Measurements from ENCODE around the gene MAGT1. TPM values are rescaled to one million over a fixed set of nuclear protein-coding genes. Genes with fewer than 3 reads are reported as not detected.

The MAGT1 gene
- total and polyA plus RNA-seq, 3 donors from 2014 or later, result 25.0 to 31.2 (median 29.1) TPM

GRCh38 chrX:77785486-77786364, 109.5 kb downstream of the MAGT1 start, which contains the start of gene ATRX:
Gene ATRX (minus strand): TSS chrX:77786216. CDS start chrX:77786001, 215 bp downstream.
- Histone ChIP-seq H3K4me1 (no peaks in the 10 kb centered on the region), H3K4me3 (peak within 1 kb of the TSS; percentile 61 to 74), H3K36me3 (ENCODE audit: low read depth, missing control alignments) (no peaks in the 10 kb centered on the region), H3K9me3 (no peaks in the 10 kb centered on the region), H3K27me3 (no peaks in the 10 kb centered on the region), H3K27ac (peak within 1 kb of the TSS; percentile 93)
- WGBS, 2 donors, result 0% methylated on average over 15 to 46 of the region's 61 CpGs
- DNase-seq, result peak; percentile 84
- no peak for TF ChIP-seq POLR2A (IDR thresholded peaks at IDR 0.05)
- TF ChIP-seq, protein P1, sequence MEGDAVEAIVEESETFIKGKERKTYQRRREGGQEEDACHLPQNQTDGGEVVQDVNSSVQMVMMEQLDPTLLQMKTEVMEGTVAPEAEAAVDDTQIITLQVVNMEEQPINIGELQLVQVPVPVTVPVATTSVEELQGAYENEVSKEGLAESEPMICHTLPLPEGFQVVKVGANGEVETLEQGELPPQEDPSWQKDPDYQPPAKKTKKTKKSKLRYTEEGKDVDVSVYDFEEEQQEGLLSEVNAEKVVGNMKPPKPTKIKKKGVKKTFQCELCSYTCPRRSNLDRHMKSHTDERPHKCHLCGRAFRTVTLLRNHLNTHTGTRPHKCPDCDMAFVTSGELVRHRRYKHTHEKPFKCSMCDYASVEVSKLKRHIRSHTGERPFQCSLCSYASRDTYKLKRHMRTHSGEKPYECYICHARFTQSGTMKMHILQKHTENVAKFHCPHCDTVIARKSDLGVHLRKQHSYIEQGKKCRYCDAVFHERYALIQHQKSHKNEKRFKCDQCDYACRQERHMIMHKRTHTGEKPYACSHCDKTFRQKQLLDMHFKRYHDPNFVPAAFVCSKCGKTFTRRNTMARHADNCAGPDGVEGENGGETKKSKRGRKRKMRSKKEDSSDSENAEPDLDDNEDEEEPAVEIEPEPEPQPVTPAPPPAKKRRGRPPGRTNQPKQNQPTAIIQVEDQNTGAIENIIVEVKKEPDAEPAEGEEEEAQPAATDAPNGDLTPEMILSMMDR (IDR thresholded peaks at IDR 0.05), result no peak
- intact Hi-C loops (cut with DNase I; ENCODE audit: low total_unique reads), result no loop called here

- DNase-seq, result no peak
- Histone ChIP-seq H3K4me3 (no peak overlapping the region), H3K9me3 (no peaks in the 10 kb centered on the region), H3K4me1 (no peaks in the 10 kb centered on the region), H3K27ac (no peak overlapping the region), H3K36me3 (ENCODE audit: low read depth, missing control alignments) (no peaks in the 10 kb centered on the region), H3K27me3 (no peaks in the 10 kb centered on the region)
- intact Hi-C loops (cut with DNase I; ENCODE audit: low total_unique reads), result no loop called here
- 53 to 54% methylated on average over 3 of the region's 3 CpGs for WGBS, 2 donors
- TF ChIP-seq, protein P1 (IDR thresholded peaks at IDR 0.05), result no peak
- no peak for TF ChIP-seq POLR2A (IDR thresholded peaks at IDR 0.05)
These were observed 115.5 kb downstream of the MAGT1 start for GRCh38 chrX:77779695-77780094.

- 36 to 63% methylated on average over 2 of the region's 2 CpGs for WGBS, 2 donors
- no peak for DNase-seq
- Histone ChIP-seq H3K9me3 (no peaks in the 10 kb centered on the region), H3K27me3 (no peaks in the 10 kb centered on the region), H3K4me3 (no peak overlapping the region), H3K36me3 (ENCODE audit: low read depth, missing control alignments) (no peaks in the 10 kb centered on the region), H3K27ac (no peak overlapping the region), H3K4me1 (no peaks in the 10 kb centered on the region)
- TF ChIP-seq POLR2A (IDR thresholded peaks at IDR 0.05), result no peak
- TF ChIP-seq, protein P1 (IDR thresholded peaks at IDR 0.05), result no peak
- intact Hi-C loops (cut with DNase I; ENCODE audit: low total_unique reads), result no loop called here
These were observed 118.6 kb downstream of the MAGT1 start for GRCh38 chrX:77776659-77777058.

Small RNA genes within 50 kb of the gene (small RNA-seq; reads per million reads assigned to genes)
- gene RN7SL460P (0 reads per million in 2 donors), gene RNU6-854P (0 reads per million in 2 donors)

Other genes starting within 250 kb of the MAGT1 start
- 100 to 1,000 TPM in 1 of 2 donors, 10 to 100 TPM in 1; 84.4 to 104 TPM for gene ATRX, start 109.2 kb downstream of the MAGT1 start, total RNA-seq
- gene ATRX, start 109.2 kb downstream of the MAGT1 start, polyA plus RNA-seq (ENCODE audit: insufficient read depth, low read depth, low replicate concordance), result 4.1 TPM
- gene COX7B, start 4.0 kb upstream of the MAGT1 start, total RNA-seq, result 100 to 1,000 TPM; 124 to 131 TPM
- gene COX7B, start 4.0 kb upstream of the MAGT1 start, polyA plus RNA-seq (ENCODE audit: insufficient read depth, low read depth, low replicate concordance), result 142 TPM
- gene ATP7A, start 15.3 kb upstream of the MAGT1 start, total RNA-seq, result 1 to 10 TPM; 8.1 to 8.9 TPM
- gene ATP7A, start 15.3 kb upstream of the MAGT1 start, polyA plus RNA-seq (ENCODE audit: insufficient read depth, low read depth, low replicate concordance), result 2.9 TPM
- gene PGAM4, start 74.2 kb upstream of the MAGT1 start, total RNA-seq, result under 1 TPM in 1 of 2 donors, not detected in 1; 0.87 TPM
- gene PGAM4, start 74.2 kb upstream of the MAGT1 start, polyA plus RNA-seq (ENCODE audit: insufficient read depth, low read depth, low replicate concordance), result not detected
- gene PGK1, start 208.8 kb upstream of the MAGT1 start, total RNA-seq, result 10 to 100 TPM; 69.1 to 100.0 TPM
- 109 TPM for gene PGK1, start 208.8 kb upstream of the MAGT1 start, polyA plus RNA-seq (ENCODE audit: insufficient read depth, low read depth, low replicate concordance)
- gene TAF9B, start 244.2 kb upstream of the MAGT1 start, total RNA-seq, result 10 to 100 TPM; 17.9 to 21.3 TPM
- 15.4 TPM for gene TAF9B, start 244.2 kb upstream of the MAGT1 start, polyA plus RNA-seq (ENCODE audit: insufficient read depth, low read depth, low replicate concordance)